HFFc6 (cell line): ENCODE measurements around the gene KISS1R. TPM values are rescaled to one million over a fixed set of nuclear protein-coding genes. Genes with fewer than 3 reads are reported as not detected.

Experiments used
- DNase-seq: peaks from one replicate; pipeline ENCODE4 v3.0.0-alpha.2; 2018
- H3K27ac Mint-ChIP-seq: 2 replicates; pipeline ENCODE4 v1.8.0; 2020; ENCODE audit warnings: mild to moderate bottlenecking, mixed read lengths
- H3K27me3 Mint-ChIP-seq: 2 replicates; pipeline ENCODE4 v1.8.0; 2021; ENCODE audit warnings: mild to moderate bottlenecking, moderate library complexity, mixed read lengths; ENCODE audit not compliant: insufficient read depth
- H3K36me3 Mint-ChIP-seq: 2 replicates; pipeline ENCODE4 v1.8.0; 2021; ENCODE audit warnings: low read depth, mixed read lengths
- H3K4me1 Mint-ChIP-seq: 2 replicates; pipeline ENCODE4 v1.8.0; 2020; ENCODE audit warnings: low read depth, mixed read lengths
- H3K4me3 Mint-ChIP-seq: 2 replicates; pipeline ENCODE4 v1.8.0; 2020; ENCODE audit warnings: mild to moderate bottlenecking, moderate library complexity, mixed read lengths
- H3K9me3 Mint-ChIP-seq: 2 replicates; pipeline ENCODE4 v1.8.0; 2020; ENCODE audit warnings: mild to moderate bottlenecking, mixed read lengths
- total RNA-seq, 6 experiments: library from RNA; stranded (reverse); fragmentation: NEBNext Ultra II Directional; extraction: Animal tissue kit (Norgen Biotek cat#: 25700); gene quantifications; 2 replicates in 1 of 6; 3 replicates in 5 of 6; pipeline ENCODE4 v1.2.3, GENCODE V29; 2021
- TF ChIP-seq, protein P1 (sequence below): fragments of 200-600 bp; sonication (generic); IDR thresholded peaks from 2 replicates; pipeline ENCODE4 v1.5.0; 2021; ENCODE audit warnings: antibody characterized with exemption, mild to moderate bottlenecking

The KISS1R gene
- total RNA-seq, 6 experiments from 2014 or later: not detected

GRCh38 chr19:950352-951066, 33.4 kb downstream of the KISS1R start:
- no peaks in the 10 kb centered on the region for H3K9me3 Mint-ChIP-seq
- DNase-seq: no peak
- peaks cover 8% of the 10 kb centered on the region for H3K27me3 Mint-ChIP-seq
- peaks cover 7% of the 10 kb centered on the region for H3K4me1 Mint-ChIP-seq
- no peak overlapping the region; the same call in 1 of the 2 replicates for H3K27ac Mint-ChIP-seq
- peaks cover 5% of the 10 kb centered on the region for H3K36me3 Mint-ChIP-seq
- TF ChIP-seq, protein P1, sequence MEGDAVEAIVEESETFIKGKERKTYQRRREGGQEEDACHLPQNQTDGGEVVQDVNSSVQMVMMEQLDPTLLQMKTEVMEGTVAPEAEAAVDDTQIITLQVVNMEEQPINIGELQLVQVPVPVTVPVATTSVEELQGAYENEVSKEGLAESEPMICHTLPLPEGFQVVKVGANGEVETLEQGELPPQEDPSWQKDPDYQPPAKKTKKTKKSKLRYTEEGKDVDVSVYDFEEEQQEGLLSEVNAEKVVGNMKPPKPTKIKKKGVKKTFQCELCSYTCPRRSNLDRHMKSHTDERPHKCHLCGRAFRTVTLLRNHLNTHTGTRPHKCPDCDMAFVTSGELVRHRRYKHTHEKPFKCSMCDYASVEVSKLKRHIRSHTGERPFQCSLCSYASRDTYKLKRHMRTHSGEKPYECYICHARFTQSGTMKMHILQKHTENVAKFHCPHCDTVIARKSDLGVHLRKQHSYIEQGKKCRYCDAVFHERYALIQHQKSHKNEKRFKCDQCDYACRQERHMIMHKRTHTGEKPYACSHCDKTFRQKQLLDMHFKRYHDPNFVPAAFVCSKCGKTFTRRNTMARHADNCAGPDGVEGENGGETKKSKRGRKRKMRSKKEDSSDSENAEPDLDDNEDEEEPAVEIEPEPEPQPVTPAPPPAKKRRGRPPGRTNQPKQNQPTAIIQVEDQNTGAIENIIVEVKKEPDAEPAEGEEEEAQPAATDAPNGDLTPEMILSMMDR: no peak
- no peak overlapping the region for H3K4me3 Mint-ChIP-seq

DNA sequence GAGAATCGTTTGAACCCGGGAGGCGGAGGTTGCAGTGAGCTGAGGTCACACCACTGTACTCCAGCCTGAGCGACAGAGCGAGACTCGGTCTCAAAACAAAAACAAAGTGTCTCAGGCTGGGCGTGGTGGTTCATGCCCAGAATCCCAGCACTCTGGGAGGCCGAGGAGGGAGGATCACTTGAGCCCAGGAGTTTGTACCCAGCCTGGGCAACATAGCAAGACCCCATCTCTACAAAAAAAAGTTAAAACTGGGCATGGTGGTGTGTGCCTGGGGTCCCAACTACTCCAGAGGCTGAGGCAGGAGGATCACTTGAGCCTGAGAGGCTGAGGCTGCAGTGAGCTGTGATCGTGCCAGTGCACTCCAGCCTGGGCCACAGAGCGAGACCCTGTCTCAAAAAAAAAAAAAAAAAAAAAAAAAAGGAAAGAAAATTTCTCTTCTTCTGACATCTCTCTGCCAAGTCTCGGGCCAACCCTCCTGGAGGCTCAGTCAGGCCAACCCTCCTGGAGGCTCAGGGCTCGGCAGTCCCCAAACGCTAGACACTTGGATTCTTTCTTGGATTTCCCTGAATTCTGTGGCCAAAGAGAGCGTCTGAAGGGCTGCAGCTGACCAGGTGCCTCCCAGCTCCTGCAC, 35.0 kb downstream of the KISS1R start:
- Mint-ChIP-seq H3K9me3 (no peaks in the 10 kb centered on the region), H3K27ac (peak overlapping the region; percentile 87), H3K36me3 (peaks cover 5% of the 10 kb centered on the region), H3K4me3 (peak overlapping the region; percentile 56; the same call in 1 of the 2 replicates), H3K27me3 (peaks cover 8% of the 10 kb centered on the region), H3K4me1 (peaks cover 11% of the 10 kb centered on the region)
- no peak for DNase-seq
- TF ChIP-seq, protein P1: no peak

DNA sequence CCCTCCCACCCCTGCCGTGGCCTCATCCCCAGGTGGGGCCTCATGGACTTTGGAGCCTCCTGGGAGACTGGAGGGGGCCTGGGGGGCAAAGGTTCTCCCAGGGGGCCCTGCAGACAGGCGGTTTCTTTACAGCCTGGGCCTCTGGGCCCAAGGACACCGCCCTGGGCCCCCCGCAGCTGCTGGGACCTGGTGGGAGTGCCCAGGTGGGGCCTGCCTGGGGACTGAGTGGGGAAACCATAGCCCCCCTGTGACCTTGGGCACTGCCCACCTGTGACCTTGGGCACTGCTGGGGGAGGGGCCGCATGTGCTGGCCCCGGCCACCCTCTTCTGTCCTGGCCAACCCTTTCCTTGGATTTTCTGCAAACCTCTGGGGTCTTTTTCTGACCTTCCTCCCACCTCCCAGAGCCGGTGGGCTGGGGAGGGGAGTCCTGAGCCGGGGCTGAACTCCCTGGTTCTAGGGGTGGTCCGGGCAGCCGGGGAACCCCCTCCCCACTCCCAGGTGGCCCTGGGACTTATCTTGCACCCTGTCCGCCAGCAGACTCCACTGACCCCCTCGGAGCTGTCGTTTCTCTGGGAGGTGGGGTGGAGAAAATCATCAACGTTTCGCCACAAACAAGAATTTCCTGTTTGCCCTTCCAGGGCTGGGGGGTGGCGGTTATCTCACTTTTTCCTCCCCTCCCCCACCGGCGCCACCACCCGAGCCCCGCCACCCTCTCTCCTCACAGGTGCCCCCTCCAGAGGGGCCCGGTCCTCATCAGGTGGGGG, 35.7 kb downstream of the KISS1R start:
- Mint-ChIP-seq H3K4me3 (peak overlapping the region; percentile 69), H3K36me3 (peaks cover 5% of the 10 kb centered on the region), H3K9me3 (no peaks in the 10 kb centered on the region), H3K4me1 (peaks cover 15% of the 10 kb centered on the region), H3K27me3 (peaks cover 8% of the 10 kb centered on the region; the same call in 1 of the 2 replicates), H3K27ac (peak overlapping the region; percentile 83)
- TF ChIP-seq, protein P1: no peak
- no peak for DNase-seq

DNA sequence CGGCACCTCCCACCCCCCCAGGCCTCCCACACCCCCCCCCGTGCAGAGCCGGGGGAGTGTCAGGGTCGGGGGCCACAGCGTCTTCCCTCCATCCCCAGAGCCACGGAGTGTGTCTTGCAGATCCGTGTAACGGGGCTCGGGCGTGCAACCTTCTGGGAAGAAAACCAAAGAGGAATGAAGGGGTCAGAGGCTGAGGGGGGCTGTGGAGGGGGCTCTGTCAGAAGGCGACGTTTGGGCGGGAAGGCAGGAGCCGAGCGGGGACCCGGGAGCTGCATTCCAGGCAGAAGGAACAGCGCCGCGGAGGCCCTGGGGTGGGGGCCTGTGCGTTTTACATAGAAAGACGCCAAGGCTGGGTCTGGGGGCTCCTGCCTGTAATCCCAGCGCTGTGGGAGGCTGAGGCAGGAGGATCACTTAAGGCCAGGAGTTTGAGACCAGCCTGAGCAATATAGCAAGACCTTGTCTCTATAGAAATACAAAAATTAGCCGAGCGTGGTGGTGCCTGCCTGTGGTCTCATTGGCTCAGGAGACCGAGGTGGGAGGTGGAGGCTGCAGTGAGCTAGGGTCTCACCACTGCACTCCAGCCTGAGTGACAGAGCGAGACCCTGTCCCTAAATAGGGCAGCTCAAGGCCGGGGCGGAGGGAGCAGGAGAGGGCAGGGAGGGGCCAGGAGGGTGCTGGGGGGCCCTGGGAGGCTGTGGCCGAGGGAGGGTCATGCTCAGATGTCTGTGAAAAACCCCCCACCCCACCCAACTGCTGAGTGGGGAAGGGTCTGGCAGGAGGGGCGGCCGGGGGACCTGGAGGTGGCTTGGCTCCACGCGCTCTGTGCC, 36.5 kb downstream of the KISS1R start:
- H3K4me1 Mint-ChIP-seq: peaks cover 17% of the 10 kb centered on the region

More for the DNA sequence above, 36.5 kb downstream of the KISS1R start:
- Mint-ChIP-seq H3K36me3 (peaks cover 6% of the 10 kb centered on the region), H3K27ac (peak overlapping the region; percentile 36), H3K4me3 (peak overlapping the region; percentile 69; the same call in 1 of the 2 replicates), H3K27me3 (peaks cover 8% of the 10 kb centered on the region; the same call in 1 of the 2 replicates), H3K9me3 (no peaks in the 10 kb centered on the region)
- no peak for DNase-seq
- TF ChIP-seq, protein P1: no peak
